Spleen (tissue), 7 donors: ENCODE measurements around the gene CDCA8.

Experiments used
- CTCF ChIP-seq, 11 experiments: fragments of 200-600 bp in 7 of 11; fragments of 450-650 bp in 4 of 11; sonication (generic) in 4 of 11; IDR thresholded peaks in 8 of 11; conservative IDR thresholded peaks in 3 of 11; 1 replicate in 7 of 11; 2 replicates in 4 of 11; pipeline versions ENCODE4 v1.4.0 to v1.8.0; 2016 to 2021; ENCODE audit warnings: antibody characterized with exemption in 11 of 11, inconsistent platforms in 4 of 11, mild to moderate bottlenecking in 1 of 11
- POLR2AphosphoS5 ChIP-seq, 3 donors: sonication (generic); formaldehyde crosslinking; IDR thresholded peaks; one replicate each; pipeline ENCODE4 v1.5.1; 2017; ENCODE audit warnings: antibody characterized with exemption in 3 of 3
- donor health status: DM: no; HTN: no; CAD: no; lungs with moderate emphysema.
- donor health status: DM: no; HTN: no; CAD: no.
- donor health status: DM: no; HTN: no; CAD: no.

DNA sequence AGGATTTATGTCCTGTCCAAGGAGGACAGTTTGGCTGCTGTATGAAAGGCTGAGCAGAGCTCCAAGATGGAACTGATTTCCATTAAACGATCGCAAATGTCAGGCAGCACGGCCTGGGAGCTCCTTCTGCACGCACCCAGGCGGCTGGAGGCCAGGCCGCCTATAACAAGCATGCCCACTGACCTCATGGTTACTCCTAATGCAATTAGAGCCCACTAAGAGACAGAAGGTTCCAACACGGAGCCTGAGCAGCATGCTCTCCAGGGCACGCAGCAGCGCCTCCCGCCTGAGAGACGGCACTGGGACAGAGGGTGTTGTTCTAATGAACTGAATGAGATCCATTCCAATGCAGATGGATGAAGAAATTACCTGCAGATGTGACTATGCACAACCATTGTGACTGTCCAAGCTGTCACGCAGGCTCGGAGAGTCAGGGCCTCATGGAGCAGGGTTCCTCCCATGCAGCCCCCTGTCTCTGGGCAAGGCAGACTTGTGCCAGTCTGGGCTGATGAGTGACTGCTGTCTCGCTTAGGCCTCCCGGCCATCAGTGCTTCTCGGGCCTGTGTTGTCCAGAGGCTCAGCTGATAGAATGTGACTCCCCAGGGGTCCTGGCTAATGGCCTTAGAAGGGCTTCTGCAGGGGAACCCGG lies 25.2 kb upstream of the CDCA8 start:
- TF ChIP-seq CTCF (IDR thresholded peaks at IDR 0.05 in 8 of 11, conservative IDR thresholded peaks at IDR 0.05 in 3 of 11) (no peak), POLR2AphosphoS5 (IDR thresholded peaks at IDR 0.05) (no peak)
